ENCODE results near the gene ATXN7L1. TPM values are rescaled to one million over a fixed set of nuclear protein-coding genes. Genes with fewer than 3 reads are reported as not detected.

ATXN7L1 gene
- total and polyA plus RNA-seq, 8 donors: 13.0 to 15.5 (median 13.8) TPM

DNA sequence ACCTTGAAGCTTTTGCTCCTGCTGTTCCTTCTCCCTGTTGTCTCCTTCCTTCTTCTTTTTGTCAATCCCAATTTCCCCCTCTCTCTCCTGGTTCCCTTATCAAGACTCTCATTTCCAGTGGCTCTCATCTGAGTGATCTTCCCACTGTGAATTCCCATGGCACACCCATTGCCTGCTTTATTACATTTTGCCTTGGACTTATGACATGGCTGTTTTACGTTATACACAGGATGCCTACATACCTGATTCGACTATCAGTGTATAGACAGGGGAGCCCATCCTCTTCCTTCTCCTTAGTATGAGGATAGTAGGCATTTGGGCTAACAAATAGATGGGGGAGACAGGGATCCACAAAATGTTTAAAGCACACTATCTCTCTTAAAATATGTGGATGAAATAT is 255.2 kb downstream of the ATXN7L1 start:
- no peak for DNase-seq
- H3K4me3 ChIP-seq: no peak overlapping the region
- TF ChIP-seq, protein P1, sequence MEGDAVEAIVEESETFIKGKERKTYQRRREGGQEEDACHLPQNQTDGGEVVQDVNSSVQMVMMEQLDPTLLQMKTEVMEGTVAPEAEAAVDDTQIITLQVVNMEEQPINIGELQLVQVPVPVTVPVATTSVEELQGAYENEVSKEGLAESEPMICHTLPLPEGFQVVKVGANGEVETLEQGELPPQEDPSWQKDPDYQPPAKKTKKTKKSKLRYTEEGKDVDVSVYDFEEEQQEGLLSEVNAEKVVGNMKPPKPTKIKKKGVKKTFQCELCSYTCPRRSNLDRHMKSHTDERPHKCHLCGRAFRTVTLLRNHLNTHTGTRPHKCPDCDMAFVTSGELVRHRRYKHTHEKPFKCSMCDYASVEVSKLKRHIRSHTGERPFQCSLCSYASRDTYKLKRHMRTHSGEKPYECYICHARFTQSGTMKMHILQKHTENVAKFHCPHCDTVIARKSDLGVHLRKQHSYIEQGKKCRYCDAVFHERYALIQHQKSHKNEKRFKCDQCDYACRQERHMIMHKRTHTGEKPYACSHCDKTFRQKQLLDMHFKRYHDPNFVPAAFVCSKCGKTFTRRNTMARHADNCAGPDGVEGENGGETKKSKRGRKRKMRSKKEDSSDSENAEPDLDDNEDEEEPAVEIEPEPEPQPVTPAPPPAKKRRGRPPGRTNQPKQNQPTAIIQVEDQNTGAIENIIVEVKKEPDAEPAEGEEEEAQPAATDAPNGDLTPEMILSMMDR (IDR thresholded peaks at IDR 0.05): no peak
- H3K27ac ChIP-seq: no peak overlapping the region
- H3K27me3 ChIP-seq: no peaks in the 10 kb centered on the region
- H3K4me1 ChIP-seq: no peaks in the 10 kb centered on the region
- H3K9me3 ChIP-seq: peaks cover 0 to 2% of the 10 kb centered on the region in 2 donors
- ATAC-seq: no peak
- peaks cover 0 to 81% of the 10 kb centered on the region in 2 donors for H3K36me3 ChIP-seq
- intact Hi-C loops (cut with DNase I): no loop called here

DNA sequence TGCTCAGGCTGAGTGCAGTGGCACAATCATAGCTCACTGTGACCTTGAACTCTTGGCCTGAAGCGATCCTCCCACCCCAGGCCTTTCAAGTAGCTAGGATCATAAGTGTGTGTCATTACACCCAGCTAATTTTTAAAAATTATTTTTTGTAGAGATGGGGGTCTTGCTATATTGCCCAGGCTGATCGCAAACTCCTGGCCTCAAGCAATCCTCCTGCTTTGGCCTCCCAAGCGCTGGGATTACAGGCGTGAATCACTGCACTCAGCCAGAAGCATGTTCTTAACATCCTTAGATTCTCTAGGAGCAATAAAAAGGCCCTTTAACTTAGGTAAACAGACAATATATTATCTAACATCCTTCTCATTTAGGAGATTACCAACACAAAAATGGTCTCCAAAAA is 256.8 kb downstream of the ATXN7L1 start:
- H3K36me3 ChIP-seq: peaks cover 0 to 90% of the 10 kb centered on the region in 2 donors
- ATAC-seq (no peak), DNase-seq (no peak)
- TF ChIP-seq, protein P1 (IDR thresholded peaks at IDR 0.05): no peak
- no peak overlapping the region for H3K4me3 ChIP-seq
- no peak overlapping the region for H3K27ac ChIP-seq
- intact Hi-C loops (cut with DNase I): no loop called here
- H3K27me3 ChIP-seq: no peaks in the 10 kb centered on the region
- no peaks in the 10 kb centered on the region for H3K9me3 ChIP-seq
- no peaks in the 10 kb centered on the region for H3K4me1 ChIP-seq

DNA sequence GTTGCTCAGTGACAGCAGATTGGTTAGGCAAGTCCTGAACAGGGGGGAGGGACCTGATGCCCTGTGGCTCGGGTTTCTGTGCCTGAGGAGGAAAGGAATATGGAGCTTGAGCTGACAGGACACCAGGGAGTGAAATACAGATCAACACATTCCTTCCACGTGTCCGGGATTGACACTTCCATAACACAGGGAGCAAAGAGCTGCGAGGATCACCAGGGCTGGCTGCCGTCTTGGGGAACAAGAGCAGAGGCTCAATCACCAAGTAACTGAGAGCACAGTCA is 258.4 kb downstream of the ATXN7L1 start:
- H3K36me3 ChIP-seq: peaks cover 0 to 90% of the 10 kb centered on the region in 2 donors
- TF ChIP-seq, protein P1 (IDR thresholded peaks at IDR 0.05): no peak
- H3K4me3 ChIP-seq: no peak overlapping the region
- ATAC-seq: no peak
- H3K27me3 ChIP-seq: no peaks in the 10 kb centered on the region
- no peak overlapping the region for H3K27ac ChIP-seq
- no peak for DNase-seq
- H3K4me1 ChIP-seq: no peaks in the 10 kb centered on the region
- H3K9me3 ChIP-seq: no peaks in the 10 kb centered on the region
- intact Hi-C loops (cut with DNase I): no loop called here

GRCh38 chr7:105617280-105618015 is 259.0 kb downstream of the ATXN7L1 start:
- no peaks in the 10 kb centered on the region for H3K9me3 ChIP-seq
- H3K4me3 ChIP-seq: no peak overlapping the region
- no peaks in the 10 kb centered on the region for H3K27me3 ChIP-seq
- TF ChIP-seq, protein P1 (IDR thresholded peaks at IDR 0.05): no peak
- no peak for ATAC-seq
- DNase-seq: no peak
- peaks cover 0 to 90% of the 10 kb centered on the region in 2 donors for H3K36me3 ChIP-seq
- no peak overlapping the region for H3K27ac ChIP-seq
- no peaks in the 10 kb centered on the region for H3K4me1 ChIP-seq
- intact Hi-C loops (cut with DNase I): no loop called here

DNA sequence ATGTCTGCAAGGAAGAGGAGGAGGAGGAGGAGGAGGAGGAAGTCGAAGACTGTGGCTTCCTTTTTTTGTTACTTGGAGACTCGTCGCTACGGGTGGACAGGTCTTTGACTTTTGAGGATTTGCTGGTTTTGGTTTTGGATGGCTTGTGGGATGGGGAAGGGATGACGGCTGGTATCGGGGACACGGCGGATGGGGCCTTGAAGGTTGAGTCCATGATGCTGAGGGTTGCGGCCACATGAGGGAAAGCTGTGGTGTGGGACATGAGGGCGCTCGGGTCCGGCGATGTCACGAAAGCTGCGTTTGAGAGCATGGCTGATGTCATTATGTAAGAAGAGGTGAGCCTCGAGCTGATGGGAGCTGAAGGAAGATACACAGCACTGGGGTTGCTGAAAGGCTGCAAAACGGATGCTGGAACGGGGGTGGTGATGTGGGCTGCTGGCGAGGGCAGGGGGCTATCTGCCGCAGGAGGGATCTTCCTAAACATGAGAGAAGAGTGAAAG is 262.0 kb downstream of the ATXN7L1 start:
- H3K36me3 ChIP-seq: peaks cover 0 to 70% of the 10 kb centered on the region in 2 donors
- H3K4me1 ChIP-seq: no peaks in the 10 kb centered on the region
- intact Hi-C loops (cut with DNase I): no loop called here
- no peak overlapping the region for H3K27ac ChIP-seq
- TF ChIP-seq, protein P1 (IDR thresholded peaks at IDR 0.05): no peak
- ATAC-seq (no peak), DNase-seq (no peak)
- no peaks in the 10 kb centered on the region for H3K9me3 ChIP-seq
- H3K27me3 ChIP-seq: no peaks in the 10 kb centered on the region
- H3K4me3 ChIP-seq: no peak overlapping the region

Data from left lung (tissue), 10 donors.